SK-N-SH (cell line): Measurements from ENCODE around the gene INTS6. TPM values are rescaled to one million over a fixed set of nuclear protein-coding genes. Genes with fewer than 3 reads are reported as not detected.

Experiments used
- CTCF ChIA-PET: fragments of 300-600, 350-600 bp; formaldehyde crosslinking; extraction: SDS; loops from one replicate; lab custom pipeline; 2021; lab: Yijun Ruan, JAX
- POLR2A ChIA-PET: fragments of 350-600 bp; sonication (Branson Sonifier 250); formaldehyde crosslinking; extraction: SDS; loops from one replicate; lab custom pipeline; 2020; ENCODE audit warnings: antibody characterized with exemption, inconsistent platforms; lab: Yijun Ruan, JAX
- DNase-seq: peaks from one replicate; pipeline ENCODE4 v3.0.0; 2012
- H2AFZ ChIP-seq: fragments of 200-600 bp; sonication (generic); 2 replicates; pipeline ENCODE4 v1.8.1; 2016; ENCODE audit warnings: antibody characterized with exemption, mild to moderate bottlenecking, low read depth
- H3F3A ChIP-seq: fragments of 200-600 bp; sonication (generic); replicated peaks from 2 replicates; pipeline ENCODE3; 2016; ENCODE audit warnings: antibody characterized with exemption, mild to moderate bottlenecking; ENCODE audit not compliant: insufficient read depth
- H3K27ac ChIP-seq, 2 experiments: fragments of 200-500 bp in 1 of 2; fragments of 200-600 bp in 1 of 2; sonication (Bioruptor generic) in 1 of 2; sonication (generic), shearing (Covaris generic) in 1 of 2; 2 replicates each; pipeline versions ENCODE4 v1.5.1 to v1.6.1; 2014 to 2016; ENCODE audit warnings: low read depth in 2 of 2, inconsistent platforms in 1 of 2, low read length in 1 of 2, mild to moderate bottlenecking in 1 of 2, mixed read lengths in 1 of 2
- H3K27me3 ChIP-seq: fragments of 200-600 bp; sonication (generic), shearing (Covaris generic); 2 replicates; pipeline ENCODE4 v1.6.1; 2016; ENCODE audit warnings: mixed run types; ENCODE audit not compliant: insufficient read depth
- H3K36me3 ChIP-seq, 2 experiments: fragments of 200-500 bp in 1 of 2; fragments of 200-600 bp in 1 of 2; sonication (Bioruptor generic) in 1 of 2; sonication (generic) in 1 of 2; replicated peaks in 1 of 2; 2 replicates each; pipeline versions ENCODE3 to v1.5.1; 2014 to 2016; ENCODE audit warnings: low read length in 1 of 2, mild to moderate bottlenecking in 1 of 2; ENCODE audit not compliant: insufficient read depth in 2 of 2, control insufficient read depth in 1 of 2
- H3K4me1 ChIP-seq, 2 experiments: fragments of 200-500 bp in 1 of 2; fragments of 200-600 bp in 1 of 2; sonication (Bioruptor generic) in 1 of 2; sonication (generic), shearing (Covaris generic) in 1 of 2; 2 replicates each; pipeline versions ENCODE4 v1.5.1 to v1.6.1; 2014 to 2016; ENCODE audit warnings: low read depth in 1 of 2, low read length in 1 of 2, mixed run types in 1 of 2; ENCODE audit not compliant: insufficient read depth in 2 of 2, control insufficient read depth in 1 of 2
- H3K4me2 ChIP-seq: fragments of 200-600 bp; sonication (generic), shearing (Covaris generic); 2 replicates; pipeline ENCODE4 v1.6.1; 2017; ENCODE audit warnings: mixed run types
- H3K4me3 ChIP-seq, 2 experiments: fragments of 200-500 bp in 1 of 2; fragments of 200-600 bp in 1 of 2; sonication (Bioruptor generic) in 1 of 2; sonication (generic), shearing (Covaris generic) in 1 of 2; 2 replicates each; pipeline versions ENCODE4 v1.5.1 to v1.8.1; 2014 to 2016; ENCODE audit warnings: low read depth in 2 of 2, inconsistent platforms in 1 of 2, low read length in 1 of 2, mild to moderate bottlenecking in 1 of 2, mixed read lengths in 1 of 2, moderate library complexity in 1 of 2
- H3K79me2 ChIP-seq: fragments of 200-600 bp; sonication (generic); 2 replicates; pipeline ENCODE4 v1.8.1; 2017; ENCODE audit warnings: mild to moderate bottlenecking; ENCODE audit not compliant: insufficient read depth
- H3K9ac ChIP-seq: fragments of 200-600 bp; sonication (generic); 2 replicates; pipeline ENCODE4 v1.6.1; 2017; ENCODE audit warnings: mixed run types
- H3K9me2 ChIP-seq: fragments of 200-600 bp; sonication (generic); 2 replicates; pipeline ENCODE4 v1.6.1; 2017; ENCODE audit warnings: mixed run types
- H3K9me3 ChIP-seq: fragments of 200-600 bp; sonication (generic); 2 replicates; pipeline ENCODE4 v1.6.1; 2017; ENCODE audit warnings: mixed run types, mild to moderate bottlenecking, moderate library complexity
- H4K20me1 ChIP-seq: fragments of 200-600 bp; sonication (generic); 2 replicates; pipeline ENCODE4 v1.6.1; 2017; ENCODE audit warnings: mild to moderate bottlenecking, mixed run types; ENCODE audit not compliant: insufficient read depth
- ELF1 ChIP-seq: IDR thresholded peaks from 2 replicates; pipeline ENCODE4 v1.4.0; 2012
- EP300 ChIP-seq, 2 experiments: IDR thresholded peaks; 2 replicates each; pipeline versions ENCODE4 v1.4.0 to v1.6.1; 2012; ENCODE audit warnings: borderline replicate concordance in 1 of 2, low read depth in 1 of 2, low read length in 1 of 2
- EZH2phosphoT487 ChIP-seq: fragments of 200-600 bp; sonication (generic); IDR thresholded peaks from 2 replicates; pipeline ENCODE4 v1.6.1; 2017; ENCODE audit warnings: low read depth, mixed run types, mild to moderate bottlenecking, antibody characterized with exemption, moderate library complexity, borderline replicate concordance
- FOSL2 ChIP-seq: IDR thresholded peaks from 2 replicates; pipeline ENCODE4 v1.4.0; 2012; ENCODE audit warnings: low read depth, mild to moderate bottlenecking, moderate library complexity, borderline replicate concordance
- FOXJ3 ChIP-seq: sonication (generic); formaldehyde crosslinking; IDR thresholded peaks from 2 replicates; pipeline ENCODE4 v1.5.1; 2020; ENCODE audit warnings: mild to moderate bottlenecking, missing genetic modification reagents
- GABPA ChIP-seq: IDR thresholded peaks from 2 replicates; pipeline ENCODE4 v1.4.0; 2012; ENCODE audit warnings: low read depth, mild to moderate bottlenecking
- GATA2 ChIP-seq: sonication (generic); formaldehyde crosslinking; IDR thresholded peaks from 2 replicates; pipeline ENCODE4 v1.5.0; 2020; ENCODE audit warnings: mild to moderate bottlenecking, missing genetic modification reagents
- IRF3 ChIP-seq: fragments of 150-350 bp; IDR thresholded peaks from 2 replicates; pipeline ENCODE4 v1.6.1; 2016; ENCODE audit warnings: mild to moderate bottlenecking, low read depth, low read length
- MXI1 ChIP-seq: IDR thresholded peaks from 2 replicates; pipeline ENCODE4 v1.6.1; 2012; ENCODE audit warnings: mild to moderate bottlenecking, low read depth, low read length, improper control_type of control experiment
- NRF1 ChIP-seq: IDR thresholded peaks from 2 replicates; pipeline ENCODE4 v1.6.1; 2012; ENCODE audit warnings: low read depth, mild to moderate bottlenecking, low read length
- SMC3 ChIP-seq: IDR thresholded peaks from 2 replicates; pipeline ENCODE4 v1.6.1; 2012; ENCODE audit warnings: low read depth, low read length, improper control_type of control experiment
- TCF12 ChIP-seq: IDR thresholded peaks from 2 replicates; pipeline ENCODE4 v1.4.0; 2012
- TEAD4 ChIP-seq: IDR thresholded peaks from 2 replicates; pipeline ENCODE4 v1.4.0; 2012; ENCODE audit warnings: mild to moderate bottlenecking, borderline replicate concordance; ENCODE audit not compliant: insufficient read depth
- YY1 ChIP-seq: IDR thresholded peaks from 2 replicates; pipeline ENCODE4 v1.4.0; 2012; ENCODE audit warnings: low read depth, mild to moderate bottlenecking
- ZBTB33 ChIP-seq: IDR thresholded peaks from 2 replicates; pipeline ENCODE4 v1.4.0; 2012; ENCODE audit warnings: low read depth, borderline replicate concordance
- WGBS: methylation state at CpG from one replicate; pipeline ENCODE4 v1.1.6; 2017; ENCODE audit warnings: low lambda C conversion rate; 5-methylcytosine and 5-hydroxymethylcytosine counted together
- polyA plus RNA-seq, 3 experiments: library from polyadenylated mRNA; depleted of rRNA; stranded (reverse); fragments of >200 nt; gene quantifications; 2 replicates each; pipeline ENCODE4 v1.2.3, GENCODE V29; 2012
- TF ChIP-seq, protein P1 (sequence below): IDR thresholded peaks from 2 replicates; pipeline ENCODE4 v1.4.0; 2012; ENCODE audit warnings: low read depth
- TF ChIP-seq, protein P2 (sequence below): IDR thresholded peaks from 2 replicates; pipeline ENCODE4 v1.6.1; 2012; ENCODE audit warnings: mild to moderate bottlenecking, low read depth, low read length, moderate library complexity

Gene INTS6
- polyA plus RNA-seq, 1 of the 3 experiments (the other 2 are of a cell fraction), result 7.7 TPM

DNA sequence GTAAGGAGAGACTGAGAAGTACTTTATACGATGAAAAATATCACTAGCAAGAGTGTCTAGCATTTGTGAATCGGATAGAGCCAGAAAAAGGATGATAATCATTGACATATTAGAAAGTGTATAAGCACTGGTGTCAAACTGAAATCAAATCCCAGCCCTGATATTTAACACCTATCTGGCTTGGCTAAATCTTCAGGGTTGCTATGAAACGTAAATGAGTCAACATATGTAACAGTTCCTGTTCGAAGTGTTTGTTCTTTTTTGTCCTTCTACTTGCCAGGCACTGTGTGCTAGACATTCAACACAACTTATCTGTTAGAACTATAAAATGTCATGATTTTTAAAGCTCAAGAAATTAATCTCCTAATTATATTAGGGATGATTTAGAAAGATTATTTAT lies 72.6 kb downstream of the INTS6 start:
- Histone ChIP-seq H3K4me2 (no peak overlapping the region), H4K20me1 (no peaks in the 10 kb centered on the region), H3K27ac (no peak overlapping the region), H3K9ac (no peak overlapping the region), H3K4me3 (no peak overlapping the region), H3K9me2 (no peaks in the 10 kb centered on the region), H2AFZ (no peak overlapping the region), H3K4me1 (no peaks in the 10 kb centered on the region; a peak in 2 of 4 replicates), H3K36me3 (peaks cover 61 to 76% of the 10 kb centered on the region in 2 experiments), H3K9me3 (no peaks in the 10 kb centered on the region), H3K79me2 (no peaks in the 10 kb centered on the region), H3K27me3 (no peaks in the 10 kb centered on the region), H3F3A (peaks cover 7% of the 10 kb centered on the region)
- no peak for TF ChIP-seq IRF3
- TF ChIP-seq ZBTB33, result no peak
- no peak for TF ChIP-seq TCF12
- TF ChIP-seq YY1, result no peak
- no peak for TF ChIP-seq NRF1
- TF ChIP-seq GATA2 (CRISPR knock-in tag), result no peak
- no peak for TF ChIP-seq EP300 (IDR thresholded peaks at IDR 0.05; ENCODE audit: borderline replicate concordance in 1 of 2, low read depth in 1 of 2, low read length in 1 of 2)
- TF ChIP-seq FOSL2, result no peak
- no peak for TF ChIP-seq ELF1
- no peak for TF ChIP-seq SMC3
- TF ChIP-seq FOXJ3 (CRISPR knock-in tag), result no peak
- TF ChIP-seq, protein P1, sequence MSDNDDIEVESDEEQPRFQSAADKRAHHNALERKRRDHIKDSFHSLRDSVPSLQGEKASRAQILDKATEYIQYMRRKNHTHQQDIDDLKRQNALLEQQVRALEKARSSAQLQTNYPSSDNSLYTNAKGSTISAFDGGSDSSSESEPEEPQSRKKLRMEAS, result no peak
- POLR2A ChIA-PET, result no interaction called here
- WGBS, result 89% methylated on average over 4 of the region's 4 CpGs
- CTCF ChIA-PET, result no interaction called here
- no peak for DNase-seq

DNA sequence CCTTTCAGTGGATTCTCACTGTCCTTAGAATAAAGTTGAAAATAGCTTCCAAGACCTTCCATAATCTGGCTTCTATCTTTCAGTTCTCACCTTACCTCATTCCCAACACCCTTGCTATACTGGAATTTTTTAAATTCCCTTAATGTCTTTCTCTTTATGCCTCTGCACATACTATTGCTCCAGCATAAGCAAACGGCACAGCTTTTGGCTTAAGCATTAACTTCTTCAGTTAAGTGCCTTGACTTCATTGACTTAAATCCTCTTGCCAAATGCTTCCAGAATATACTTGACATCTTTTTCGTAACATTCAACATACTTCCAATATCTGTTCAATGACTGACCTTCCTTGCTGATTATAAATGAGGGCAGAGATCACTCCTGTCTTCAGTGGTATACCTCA lies 79.4 kb downstream of the INTS6 start:
- ChIA-PET CTCF (no interaction called here), POLR2A (no interaction called here)
- peaks cover 0 to 3% of the 10 kb centered on the region in 2 experiments; a peak in 2 of 4 replicates for H3K4me1 ChIP-seq
- no peaks in the 10 kb centered on the region for H4K20me1 ChIP-seq
- no peak overlapping the region for H3K4me3 ChIP-seq
- no peak overlapping the region for H2AFZ ChIP-seq
- H3K9ac ChIP-seq, result no peak overlapping the region
- H3K9me3 ChIP-seq, result no peaks in the 10 kb centered on the region
- WGBS, result 95% methylated on average over 2 of the region's 2 CpGs
- H3F3A ChIP-seq, result peaks cover 13% of the 10 kb centered on the region
- H3K27me3 ChIP-seq, result no peaks in the 10 kb centered on the region
- no peaks in the 10 kb centered on the region for H3K79me2 ChIP-seq
- H3K27ac ChIP-seq, result no peak overlapping the region
- no peak for DNase-seq
- no peaks in the 10 kb centered on the region for H3K9me2 ChIP-seq
- H3K4me2 ChIP-seq, result no peak overlapping the region
- TF ChIP-seq, protein P2, sequence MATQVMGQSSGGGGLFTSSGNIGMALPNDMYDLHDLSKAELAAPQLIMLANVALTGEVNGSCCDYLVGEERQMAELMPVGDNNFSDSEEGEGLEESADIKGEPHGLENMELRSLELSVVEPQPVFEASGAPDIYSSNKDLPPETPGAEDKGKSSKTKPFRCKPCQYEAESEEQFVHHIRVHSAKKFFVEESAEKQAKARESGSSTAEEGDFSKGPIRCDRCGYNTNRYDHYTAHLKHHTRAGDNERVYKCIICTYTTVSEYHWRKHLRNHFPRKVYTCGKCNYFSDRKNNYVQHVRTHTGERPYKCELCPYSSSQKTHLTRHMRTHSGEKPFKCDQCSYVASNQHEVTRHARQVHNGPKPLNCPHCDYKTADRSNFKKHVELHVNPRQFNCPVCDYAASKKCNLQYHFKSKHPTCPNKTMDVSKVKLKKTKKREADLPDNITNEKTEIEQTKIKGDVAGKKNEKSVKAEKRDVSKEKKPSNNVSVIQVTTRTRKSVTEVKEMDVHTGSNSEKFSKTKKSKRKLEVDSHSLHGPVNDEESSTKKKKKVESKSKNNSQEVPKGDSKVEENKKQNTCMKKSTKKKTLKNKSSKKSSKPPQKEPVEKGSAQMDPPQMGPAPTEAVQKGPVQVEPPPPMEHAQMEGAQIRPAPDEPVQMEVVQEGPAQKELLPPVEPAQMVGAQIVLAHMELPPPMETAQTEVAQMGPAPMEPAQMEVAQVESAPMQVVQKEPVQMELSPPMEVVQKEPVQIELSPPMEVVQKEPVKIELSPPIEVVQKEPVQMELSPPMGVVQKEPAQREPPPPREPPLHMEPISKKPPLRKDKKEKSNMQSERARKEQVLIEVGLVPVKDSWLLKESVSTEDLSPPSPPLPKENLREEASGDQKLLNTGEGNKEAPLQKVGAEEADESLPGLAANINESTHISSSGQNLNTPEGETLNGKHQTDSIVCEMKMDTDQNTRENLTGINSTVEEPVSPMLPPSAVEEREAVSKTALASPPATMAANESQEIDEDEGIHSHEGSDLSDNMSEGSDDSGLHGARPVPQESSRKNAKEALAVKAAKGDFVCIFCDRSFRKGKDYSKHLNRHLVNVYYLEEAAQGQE, result no peak
- TF ChIP-seq GABPA (no peak), TCF12 (no peak), YY1 (no peak), IRF3 (no peak), MXI1 (no peak), ELF1 (no peak), TEAD4 (no peak), EZH2phosphoT487 (no peak)
- peaks cover 68 to 92% of the 10 kb centered on the region in 2 experiments for H3K36me3 ChIP-seq
